PC-3 (cell line): ENCODE measurements around the gene VASP. TPM values are rescaled to one million over a fixed set of nuclear protein-coding genes. Genes with fewer than 3 reads are reported as not detected.
A peak's percentile ranks its signal among the peaks of the same experiment; 100 is the strongest.

Experiments
- ATAC-seq: fragments of 200-7000 bp; cut with Tn5 transposase; 2 replicates; pipeline ENCODE4 v1.9.1; 2020; ENCODE audit warnings: mild to moderate bottlenecking, moderate library complexity
- BruUV-seq: library from RNA; stranded (reverse); fragments of 400-500 nt; replicated peaks from 2 replicates; lab custom pipeline; 2021; lab: Mats Ljungman, UMichigan
- CTCF ChIA-PET: fragments of 300-600 bp; sonication (Branson Sonifier 250); formaldehyde crosslinking; loops from one replicate; lab custom pipeline; 2022; ENCODE audit warnings: antibody characterized with exemption; lab: Charles Lee
- POLR2A ChIA-PET: fragments of 300-600 bp; sonication (Branson Sonifier 250); formaldehyde crosslinking; loops from one replicate; lab custom pipeline; 2022; ENCODE audit warnings: antibody characterized with exemption; ENCODE audit not compliant: unreplicated experiment; lab: Charles Lee
- DNase-seq: peaks from one replicate; pipeline ENCODE4 v3.0.0-alpha.2; 2015
- H2AFZ ChIP-seq: fragments of 300-600 bp; sonication (generic); 2 replicates; pipeline ENCODE4 v1.6.0; 2016; ENCODE audit warnings: antibody characterized with exemption, low read length
- H3F3A ChIP-seq: fragments of 300-600 bp; sonication (generic); one replicate; pipeline ENCODE4 v1.6.0; 2017; ENCODE audit warnings: antibody characterized with exemption, low read length, control low read depth, mild to moderate bottlenecking; ENCODE audit not compliant: unreplicated experiment
- H3K27ac ChIP-seq: fragments of 300-600 bp; sonication (generic); 2 replicates; pipeline ENCODE4 v1.5.1; 2016; ENCODE audit warnings: mild to moderate bottlenecking, low read length
- H3K27me3 ChIP-seq: fragments of 300-600 bp; sonication (generic); 2 replicates; pipeline ENCODE4 v1.6.1; 2016; ENCODE audit warnings: low read length, mixed read lengths
- H3K36me3 ChIP-seq: fragments of 300-600 bp; sonication (generic); 2 replicates; pipeline ENCODE4 v1.6.1; 2016; ENCODE audit warnings: low read depth, mixed run types, low read length, mixed read lengths
- H3K4me1 ChIP-seq: fragments of 300-600 bp; sonication (generic); 2 replicates; pipeline ENCODE4 v1.5.1; 2016; ENCODE audit warnings: low read length; ENCODE audit not compliant: insufficient read depth
- H3K4me2 ChIP-seq: fragments of 300-600 bp; sonication (generic); 2 replicates; pipeline ENCODE4 v1.6.0; 2016; ENCODE audit warnings: low read length
- H3K4me3 ChIP-seq: fragments of 300-600 bp; sonication (generic); 2 replicates; pipeline ENCODE4 v1.5.1; 2016; ENCODE audit warnings: mild to moderate bottlenecking, low read length, mixed read lengths
- H3K79me2 ChIP-seq: fragments of 300-600 bp; sonication (generic); 2 replicates; pipeline ENCODE4 v1.6.1; 2017; ENCODE audit warnings: low read length, mixed read lengths
- H3K9ac ChIP-seq: fragments of 300-600 bp; sonication (generic); 2 replicates; pipeline ENCODE4 v1.6.0; 2016; ENCODE audit warnings: mild to moderate bottlenecking, low read length
- H3K9me2 ChIP-seq: fragments of 300-600 bp; sonication (generic); replicated peaks from 2 replicates; pipeline ENCODE4 v1.6.1; 2016; ENCODE audit warnings: mixed run types, low read length, mixed read lengths
- H3K9me3 ChIP-seq: fragments of 300-600 bp; sonication (generic); 2 replicates; pipeline ENCODE4 v1.6.1; 2016; ENCODE audit warnings: low read length, mixed read lengths
- H4K20me1 ChIP-seq: fragments of 300-600 bp; sonication (generic); 2 replicates; pipeline ENCODE4 v1.6.1; 2016; ENCODE audit warnings: low read length, mixed read lengths
- CTCF ChIP-seq: fragments of 300-600 bp; sonication (generic); conservative IDR thresholded peaks from 2 replicates; pipeline ENCODE4 v1.5.1; 2017; ENCODE audit warnings: antibody characterized with exemption, low read depth, mild to moderate bottlenecking, low read length
- EZH2 ChIP-seq: fragments of 300-600 bp; sonication (generic); IDR thresholded peaks from one replicate; pipeline ENCODE4 v1.6.1; 2017; ENCODE audit warnings: antibody characterized with exemption, mild to moderate bottlenecking, low read length; ENCODE audit not compliant: unreplicated experiment
- EZH2phosphoT487 ChIP-seq: fragments of 300-600 bp; sonication (generic); IDR thresholded peaks from 2 replicates; pipeline ENCODE4 v1.6.1; 2018; ENCODE audit warnings: mild to moderate bottlenecking, antibody characterized with exemption, low read length, borderline replicate concordance
- intact Hi-C: fragments of 100-400 bp; cut with micrococcal nuclease; formaldehyde crosslinking; loops from 2 replicates; pipeline ENCODE4 v1.9.0; 2023
- total RNA-seq: library from RNA; depleted of rRNA; stranded (reverse); fragments of >200 nt; gene quantifications from 2 replicates; pipeline ENCODE4 v1.2.3, GENCODE V29; 2014

Gene VASP
- total RNA-seq, 1 experiment from 2014 or later = 120 TPM

- CTCF ChIA-PET = no interaction called here
- Histone ChIP-seq H4K20me1 (no peaks in the 10 kb centered on the region), H3K27ac (peak overlapping the region; percentile 99), H3K4me3 (no peak overlapping the region), H3K9me3 (no peaks in the 10 kb centered on the region), H3K4me2 (peak overlapping the region; percentile 42), H3K36me3 (no peaks in the 10 kb centered on the region), H3K4me1 (peaks cover 30% of the 10 kb centered on the region), H2AFZ (no peak overlapping the region), H3K79me2 (peaks cover 53% of the 10 kb centered on the region), H3F3A (peaks cover 3% of the 10 kb centered on the region), H3K9ac (peak overlapping the region; percentile 82), H3K27me3 (no peaks in the 10 kb centered on the region), H3K9me2 (no peaks in the 10 kb centered on the region)
- ATAC-seq (peak; percentile 89), DNase-seq (peak; percentile 85)
- no TSS peak for BruUV-seq
- intact Hi-C loops = loop anchor here (2.0 kb wide), 1 partner anchor 40 kb away; no protein-coding TSS in a partner anchor
- POLR2A ChIA-PET = no interaction called here
- no peak for TF ChIP-seq CTCF
- TF ChIP-seq EZH2 = no peak
- no peak for TF ChIP-seq EZH2phosphoT487
Observed at GRCh38 chr19:45568732-45569131, 61.5 kb downstream of the VASP start.

GRCh38 chr19:45569619-45570421 lies 62.5 kb downstream of the VASP start:
- H4K20me1 ChIP-seq = no peaks in the 10 kb centered on the region
- no peak overlapping the region for H3K4me3 ChIP-seq
- H3F3A ChIP-seq = peaks cover 3% of the 10 kb centered on the region
- peak overlapping the region; percentile 35; the same call in 1 of the 2 replicates for H3K4me2 ChIP-seq
- no TSS peak for BruUV-seq
- H3K27me3 ChIP-seq = no peaks in the 10 kb centered on the region
- DNase-seq (peak; percentile 56), ATAC-seq (peak; percentile 40; the same call in 1 of the 2 replicates)
- H3K27ac ChIP-seq = peak overlapping the region; percentile 99
- H3K36me3 ChIP-seq = no peaks in the 10 kb centered on the region
- H3K9ac ChIP-seq = peak overlapping the region; percentile 70
- H3K9me3 ChIP-seq = no peaks in the 10 kb centered on the region
- CTCF ChIA-PET = interaction anchor here (0.6 kb wide), 1 partner anchor 73 kb away, joined by 5 read pairs; no protein-coding TSS in a partner anchor
- no peak overlapping the region for H2AFZ ChIP-seq
- intact Hi-C loops = loop anchor here (2.0 kb wide), 2 partner anchors 41 to 47 kb away; no protein-coding TSS in a partner anchor
- H3K79me2 ChIP-seq = peaks cover 54% of the 10 kb centered on the region
- POLR2A ChIA-PET = no interaction called here
- TF ChIP-seq EZH2phosphoT487 (no peak), CTCF (peak; percentile 79), EZH2 (no peak)
- H3K9me2 ChIP-seq = no peaks in the 10 kb centered on the region
- H3K4me1 ChIP-seq = peaks cover 30% of the 10 kb centered on the region
